DND-41 (cell line): ENCODE results near the gene FUT9.

ENCODE experiments used
- CTCF ChIP-seq: IDR thresholded peaks from 2 replicates; pipeline ENCODE4 v1.5.1; 2012; ENCODE audit warnings: borderline replicate concordance, low read length, moderate library complexity, mild to moderate bottlenecking; ENCODE audit not compliant: poor library complexity, severe bottlenecking; ENCODE audit errors: extremely low read depth
- EZH2 ChIP-seq: IDR thresholded peaks from 3 replicates; pipeline ENCODE4 v1.6.1; 2012; ENCODE audit warnings: borderline replicate concordance, low read depth, mild to moderate bottlenecking, moderate library complexity, low read length, inconsistent platforms; ENCODE audit not compliant: severe bottlenecking

GRCh38 chr6:96235927-96236326 lies 220.2 kb downstream of the FUT9 start:
- TF ChIP-seq CTCF (no peak), EZH2 (no peak)
